GM12865 (cell line): Measurements from ENCODE around the gene MGRN1.

Source experiments
- DNase-seq: peaks from one replicate; pipeline ENCODE4 v3.0.0; 2010; ENCODE audit warnings: low read depth
- H3K4me3 ChIP-seq: 2 replicates; pipeline ENCODE4 v1.5.1; 2011; ENCODE audit warnings: mild to moderate bottlenecking, low read depth, low read length, control low read depth
- CTCF ChIP-seq: IDR thresholded peaks from 2 replicates; pipeline ENCODE4 v1.5.1; 2011; ENCODE audit warnings: low read length, control low read depth, low read depth, inconsistent platforms; ENCODE audit not compliant: insufficient read depth; ENCODE audit errors: missing control alignments

MGRN1 gene

GRCh38 chr16:4666537-4667202 lies 42.0 kb downstream of the MGRN1 start:
- H3K4me3 ChIP-seq = no peak overlapping the region
- no peak for TF ChIP-seq CTCF
- DNase-seq = no peak

- TF ChIP-seq CTCF = no peak
- H3K4me3 ChIP-seq = no peak overlapping the region
- DNase-seq = no peak
Measured at GRCh38 chr16:4667203-4667963, 42.8 kb downstream of the MGRN1 start.

- no peak overlapping the region for H3K4me3 ChIP-seq
- DNase-seq = no peak
- no peak for TF ChIP-seq CTCF
Measured at GRCh38 chr16:4668313-4668960, 43.8 kb downstream of the MGRN1 start.

- no peak overlapping the region for H3K4me3 ChIP-seq
- TF ChIP-seq CTCF = no peak
- no peak for DNase-seq
Measured at GRCh38 chr16:4673387-4674046, 48.9 kb downstream of the MGRN1 start.

DNA sequence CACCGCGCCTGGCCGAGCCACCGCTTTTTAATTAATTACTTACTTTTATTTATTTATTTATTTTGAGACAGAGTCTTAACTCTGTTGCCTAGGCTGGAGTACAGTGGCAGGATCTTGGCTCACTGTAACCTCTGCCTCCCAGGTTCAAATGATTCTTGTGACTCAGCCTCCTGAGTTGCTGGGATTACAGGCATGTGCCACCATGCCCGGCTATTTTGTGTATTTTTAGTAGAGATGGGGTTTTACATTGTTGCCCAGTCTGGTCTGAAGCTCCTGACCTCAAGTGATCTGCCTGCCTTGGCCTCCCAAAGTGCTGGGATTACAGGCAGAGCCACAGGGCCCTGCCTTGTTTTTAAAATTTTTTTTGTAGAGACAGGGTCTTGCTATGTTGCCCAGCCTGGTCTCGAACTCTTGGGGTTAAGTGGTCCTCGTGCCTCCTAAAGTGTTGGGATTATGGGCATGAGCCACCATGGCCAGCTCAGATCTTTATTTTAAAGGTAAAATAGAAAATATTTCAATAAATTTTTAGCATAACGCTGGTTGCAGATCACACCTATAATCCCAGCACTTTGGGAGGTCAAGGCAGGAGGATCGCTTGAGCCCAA lies 50.4 kb downstream of the MGRN1 start:
- no peak for TF ChIP-seq CTCF
- no peak overlapping the region for H3K4me3 ChIP-seq
- no peak for DNase-seq

- no peak overlapping the region for H3K4me3 ChIP-seq
Measured at GRCh38 chr16:4675864-4676786, 51.5 kb downstream of the MGRN1 start.

More at GRCh38 chr16:4675864-4676786, 51.5 kb downstream of the MGRN1 start:
- TF ChIP-seq CTCF = no peak
- no peak for DNase-seq
